Neural cell (in vitro differentiated cells): ENCODE data around the gene LAG3. TPM values are rescaled to one million over a fixed set of nuclear protein-coding genes. Genes with fewer than 3 reads are reported as not detected.
A peak's percentile ranks its signal among the peaks of the same experiment; 100 is the strongest.

ENCODE experiments used
- H2AFZ ChIP-seq: fragments of 200-600, 300-800 bp; sonication (generic), shearing (Covaris generic); 2 replicates; pipeline ENCODE4 v1.6.0; 2014; ENCODE audit warnings: low read depth, mild to moderate bottlenecking, antibody characterized with exemption, low read length, moderate library complexity
- H3F3A ChIP-seq: fragments of 200-600 bp; shearing (Covaris generic); 2 replicates; pipeline ENCODE4 v1.6.1; 2016; ENCODE audit warnings: mild to moderate bottlenecking, moderate library complexity, mixed read lengths, antibody characterized with exemption, low read length; ENCODE audit not compliant: insufficient read depth, poor library complexity, severe bottlenecking
- H3K27ac ChIP-seq: fragments of 200-600, 300-800 bp; sonication (generic), shearing (Covaris generic); 2 replicates; pipeline ENCODE4 v1.5.1; 2014; ENCODE audit warnings: mild to moderate bottlenecking, low read length, moderate library complexity
- H3K27me3 ChIP-seq: fragments of 300-800, 200-600 bp; sonication (generic), shearing (Covaris generic); 2 replicates; pipeline ENCODE4 v1.6.0; 2014; ENCODE audit warnings: mild to moderate bottlenecking, low read depth, low read length, moderate library complexity; ENCODE audit not compliant: insufficient read depth
- H3K36me3 ChIP-seq: fragments of 300-800, 200-600 bp; sonication (generic), shearing (Covaris generic); 2 replicates; pipeline ENCODE4 v1.5.1; 2014; ENCODE audit warnings: mild to moderate bottlenecking, antibody characterized with exemption, low read length, moderate library complexity; ENCODE audit not compliant: insufficient read depth
- H3K4me2 ChIP-seq: fragments of 300-800, 200-600 bp; sonication (generic), shearing (Covaris generic); 2 replicates; pipeline ENCODE4 v1.6.0; 2014; ENCODE audit warnings: mild to moderate bottlenecking, low read length
- H3K4me3 ChIP-seq: fragments of 300-800, 200-600 bp; sonication (generic), shearing (Covaris generic); 2 replicates; pipeline ENCODE4 v1.5.1; 2014; ENCODE audit warnings: mild to moderate bottlenecking, low read length, moderate library complexity
- H3K79me2 ChIP-seq: fragments of 200-600 bp; shearing (Covaris generic); replicated peaks from 2 replicates; pipeline ENCODE4 v1.6.0; 2014; ENCODE audit warnings: mild to moderate bottlenecking, low read length, moderate library complexity; ENCODE audit not compliant: insufficient read depth
- H3K9ac ChIP-seq: fragments of 300-800, 200-600 bp; sonication (generic), shearing (Covaris generic); 2 replicates; pipeline ENCODE4 v1.6.1; 2016; ENCODE audit warnings: mild to moderate bottlenecking, low read length, mixed read lengths
- H3K9me2 ChIP-seq: fragments of 200-600 bp; shearing (Covaris generic); 2 replicates; pipeline ENCODE4 v1.6.1; 2016; ENCODE audit warnings: mild to moderate bottlenecking, low read length, mixed read lengths; ENCODE audit not compliant: insufficient read depth
- H3K9me3 ChIP-seq: fragments of 200-600, 300-800 bp; sonication (generic), shearing (Covaris generic); 2 replicates; pipeline ENCODE4 v1.6.1; 2016; ENCODE audit warnings: mild to moderate bottlenecking, mixed run types, low read length, moderate library complexity, mixed read lengths
- H4K20me1 ChIP-seq: fragments of 200-600 bp; shearing (Covaris generic); 2 replicates; pipeline ENCODE4 v1.6.1; 2016; ENCODE audit warnings: mild to moderate bottlenecking, mixed run types; ENCODE audit not compliant: insufficient read depth
- EP300 ChIP-seq: fragments of 450-650 bp; conservative IDR thresholded peaks from 2 replicates; pipeline ENCODE4 v1.6.1; 2014; ENCODE audit warnings: antibody characterized with exemption, mild to moderate bottlenecking, moderate library complexity; ENCODE audit not compliant: poor library complexity, severe bottlenecking
- EZH2 ChIP-seq: fragments of 200-600, 300-800 bp; shearing (Covaris generic), sonication (generic); IDR thresholded peaks from 2 replicates; pipeline ENCODE4 v1.6.1; 2014; ENCODE audit warnings: antibody characterized with exemption, low read length, borderline replicate concordance, mild to moderate bottlenecking; ENCODE audit not compliant: insufficient read depth, poor library complexity, severe bottlenecking
- MXI1 ChIP-seq: fragments of 450-650 bp; conservative IDR thresholded peaks from 2 replicates; pipeline ENCODE4 v1.6.1; 2014; ENCODE audit warnings: antibody characterized with exemption, mild to moderate bottlenecking; ENCODE audit not compliant: poor library complexity, severe bottlenecking
- POLR2AphosphoS5 ChIP-seq: IDR thresholded peaks from 2 replicates; pipeline ENCODE4 v1.6.1; 2012
- RAD21 ChIP-seq: fragments of 450-650 bp; conservative IDR thresholded peaks from 2 replicates; pipeline ENCODE4 v1.6.1; 2014; ENCODE audit warnings: antibody characterized with exemption, mild to moderate bottlenecking, moderate library complexity
- SMC3 ChIP-seq: fragments of 450-650 bp; conservative IDR thresholded peaks from 2 replicates; pipeline ENCODE4 v1.6.1; 2014; ENCODE audit warnings: antibody characterized with exemption, mild to moderate bottlenecking, moderate library complexity; ENCODE audit not compliant: poor library complexity
- TAF1 ChIP-seq: IDR thresholded peaks from 2 replicates; pipeline ENCODE4 v1.6.1; 2012; ENCODE audit warnings: low read depth
- polyA plus RNA-seq: library from polyadenylated mRNA; depleted of rRNA; stranded (reverse); fragments of >200 nt; gene quantifications from 2 replicates; pipeline ENCODE4 v1.2.3, GENCODE V29; 2014
- TF ChIP-seq, protein P1 (sequence below): fragments of 450-650 bp; IDR thresholded peaks from 2 replicates; pipeline ENCODE4 v1.5.1; 2014; ENCODE audit warnings: antibody characterized with exemption, mild to moderate bottlenecking, moderate library complexity; ENCODE audit not compliant: poor library complexity, severe bottlenecking
- TF ChIP-seq, protein P2 (sequence below): IDR thresholded peaks from 2 replicates; pipeline ENCODE4 v1.6.1; 2012; ENCODE audit warnings: borderline replicate concordance

Gene LAG3
- polyA plus RNA-seq, 1 donor from 2014 or later: 1.4 TPM

DNA sequence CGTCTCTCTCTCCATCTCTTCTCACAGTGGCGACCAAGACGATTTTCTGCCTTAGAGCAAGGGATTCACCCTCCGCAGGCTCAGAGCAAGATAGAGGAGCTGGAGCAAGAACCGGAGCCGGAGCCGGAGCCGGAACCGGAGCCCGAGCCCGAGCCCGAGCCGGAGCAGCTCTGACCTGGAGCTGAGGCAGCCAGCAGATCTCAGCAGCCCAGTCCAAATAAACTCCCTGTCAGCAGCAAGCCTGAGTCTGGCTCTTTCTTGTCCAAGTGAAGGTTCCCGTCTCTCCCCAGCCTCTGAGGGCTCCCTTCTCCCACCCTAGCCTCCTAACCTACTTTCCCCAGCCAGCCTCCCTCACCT is 5.9 kb downstream of the LAG3 start:
- no peak overlapping the region for H2AFZ ChIP-seq
- peaks cover 3% of the 10 kb centered on the region for H3K36me3 ChIP-seq
- H3K9ac ChIP-seq: peak overlapping the region; percentile 62
- peak overlapping the region; percentile 55 for H3K4me3 ChIP-seq
- H4K20me1 ChIP-seq: no peaks in the 10 kb centered on the region
- no peaks in the 10 kb centered on the region for H3K9me3 ChIP-seq
- peak overlapping the region; percentile 79 for H3K27ac ChIP-seq
- no peak for TF ChIP-seq RAD21
- TF ChIP-seq, protein P1, sequence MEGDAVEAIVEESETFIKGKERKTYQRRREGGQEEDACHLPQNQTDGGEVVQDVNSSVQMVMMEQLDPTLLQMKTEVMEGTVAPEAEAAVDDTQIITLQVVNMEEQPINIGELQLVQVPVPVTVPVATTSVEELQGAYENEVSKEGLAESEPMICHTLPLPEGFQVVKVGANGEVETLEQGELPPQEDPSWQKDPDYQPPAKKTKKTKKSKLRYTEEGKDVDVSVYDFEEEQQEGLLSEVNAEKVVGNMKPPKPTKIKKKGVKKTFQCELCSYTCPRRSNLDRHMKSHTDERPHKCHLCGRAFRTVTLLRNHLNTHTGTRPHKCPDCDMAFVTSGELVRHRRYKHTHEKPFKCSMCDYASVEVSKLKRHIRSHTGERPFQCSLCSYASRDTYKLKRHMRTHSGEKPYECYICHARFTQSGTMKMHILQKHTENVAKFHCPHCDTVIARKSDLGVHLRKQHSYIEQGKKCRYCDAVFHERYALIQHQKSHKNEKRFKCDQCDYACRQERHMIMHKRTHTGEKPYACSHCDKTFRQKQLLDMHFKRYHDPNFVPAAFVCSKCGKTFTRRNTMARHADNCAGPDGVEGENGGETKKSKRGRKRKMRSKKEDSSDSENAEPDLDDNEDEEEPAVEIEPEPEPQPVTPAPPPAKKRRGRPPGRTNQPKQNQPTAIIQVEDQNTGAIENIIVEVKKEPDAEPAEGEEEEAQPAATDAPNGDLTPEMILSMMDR: no peak
- H3F3A ChIP-seq: no peaks in the 10 kb centered on the region
- H3K79me2 ChIP-seq: no peaks in the 10 kb centered on the region
- H3K9me2 ChIP-seq: no peaks in the 10 kb centered on the region
- H3K4me2 ChIP-seq: peak overlapping the region; percentile 6
- H3K27me3 ChIP-seq: no peaks in the 10 kb centered on the region

DNA sequence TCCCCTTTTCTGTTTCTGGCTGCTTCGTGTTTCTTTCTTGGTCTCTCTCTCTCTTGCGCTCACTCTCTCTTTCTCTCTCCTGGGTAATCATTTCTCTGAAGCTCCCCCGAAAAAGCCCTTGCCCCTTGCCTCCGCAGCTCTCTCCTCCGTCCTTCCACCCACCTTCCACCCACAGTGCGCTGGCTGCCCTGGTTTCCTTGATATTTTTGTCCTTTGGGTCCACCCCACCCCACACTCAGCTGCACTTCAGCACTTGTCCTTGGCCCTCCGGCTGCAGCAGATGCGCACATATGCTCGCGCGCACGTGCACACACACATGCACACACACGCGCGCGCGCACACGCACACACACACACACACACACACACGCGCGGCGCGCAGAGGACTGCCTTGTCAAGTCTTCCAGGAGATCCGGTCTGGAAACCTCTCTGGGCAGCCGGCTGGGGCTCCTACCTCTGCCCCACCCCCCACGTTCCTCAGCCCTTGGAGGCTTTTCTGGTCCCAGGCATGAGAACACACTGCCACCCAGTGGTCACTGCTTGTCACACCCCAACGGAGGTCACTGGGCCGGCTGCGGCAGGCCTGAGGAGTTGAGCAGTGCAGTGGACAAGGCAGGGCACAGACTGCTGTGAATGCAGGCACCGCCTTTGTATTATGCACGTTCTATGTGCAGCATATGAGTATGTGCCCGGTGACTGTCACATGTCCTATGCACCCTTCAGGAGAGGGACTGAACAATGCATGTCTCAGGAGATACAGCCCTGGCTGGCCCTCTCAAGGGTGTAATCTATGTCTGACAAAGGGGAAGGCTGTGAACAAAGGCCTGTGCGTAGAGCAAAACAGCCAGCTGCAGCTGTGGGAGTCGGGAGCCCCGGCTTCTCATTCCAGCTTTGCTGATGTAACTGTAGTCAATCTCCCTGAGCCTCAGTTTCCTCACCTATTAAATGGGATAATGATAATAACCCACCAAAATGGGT is 6.5 kb downstream of the LAG3 start:
- no peaks in the 10 kb centered on the region for H3K27me3 ChIP-seq
- H4K20me1 ChIP-seq: no peaks in the 10 kb centered on the region
- no peaks in the 10 kb centered on the region for H3K9me2 ChIP-seq
- peak overlapping the region; percentile 6 for H3K4me2 ChIP-seq
- peak overlapping the region; percentile 79 for H3K27ac ChIP-seq
- TF ChIP-seq, protein P1: peak; percentile 99
- TF ChIP-seq POLR2AphosphoS5 (no peak), RAD21 (peak; percentile 98), EZH2 (no peak), MXI1 (peak; percentile 91), SMC3 (peak; percentile 98), EP300 (peak; percentile 73), TAF1 (peak; percentile 51)
- TF ChIP-seq, protein P2, sequence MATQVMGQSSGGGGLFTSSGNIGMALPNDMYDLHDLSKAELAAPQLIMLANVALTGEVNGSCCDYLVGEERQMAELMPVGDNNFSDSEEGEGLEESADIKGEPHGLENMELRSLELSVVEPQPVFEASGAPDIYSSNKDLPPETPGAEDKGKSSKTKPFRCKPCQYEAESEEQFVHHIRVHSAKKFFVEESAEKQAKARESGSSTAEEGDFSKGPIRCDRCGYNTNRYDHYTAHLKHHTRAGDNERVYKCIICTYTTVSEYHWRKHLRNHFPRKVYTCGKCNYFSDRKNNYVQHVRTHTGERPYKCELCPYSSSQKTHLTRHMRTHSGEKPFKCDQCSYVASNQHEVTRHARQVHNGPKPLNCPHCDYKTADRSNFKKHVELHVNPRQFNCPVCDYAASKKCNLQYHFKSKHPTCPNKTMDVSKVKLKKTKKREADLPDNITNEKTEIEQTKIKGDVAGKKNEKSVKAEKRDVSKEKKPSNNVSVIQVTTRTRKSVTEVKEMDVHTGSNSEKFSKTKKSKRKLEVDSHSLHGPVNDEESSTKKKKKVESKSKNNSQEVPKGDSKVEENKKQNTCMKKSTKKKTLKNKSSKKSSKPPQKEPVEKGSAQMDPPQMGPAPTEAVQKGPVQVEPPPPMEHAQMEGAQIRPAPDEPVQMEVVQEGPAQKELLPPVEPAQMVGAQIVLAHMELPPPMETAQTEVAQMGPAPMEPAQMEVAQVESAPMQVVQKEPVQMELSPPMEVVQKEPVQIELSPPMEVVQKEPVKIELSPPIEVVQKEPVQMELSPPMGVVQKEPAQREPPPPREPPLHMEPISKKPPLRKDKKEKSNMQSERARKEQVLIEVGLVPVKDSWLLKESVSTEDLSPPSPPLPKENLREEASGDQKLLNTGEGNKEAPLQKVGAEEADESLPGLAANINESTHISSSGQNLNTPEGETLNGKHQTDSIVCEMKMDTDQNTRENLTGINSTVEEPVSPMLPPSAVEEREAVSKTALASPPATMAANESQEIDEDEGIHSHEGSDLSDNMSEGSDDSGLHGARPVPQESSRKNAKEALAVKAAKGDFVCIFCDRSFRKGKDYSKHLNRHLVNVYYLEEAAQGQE: peak; percentile 53
- peak overlapping the region; percentile 62 for H3K9ac ChIP-seq
- peak overlapping the region; percentile 55 for H3K4me3 ChIP-seq
- peaks cover 3% of the 10 kb centered on the region for H3K36me3 ChIP-seq
- no peak overlapping the region for H2AFZ ChIP-seq
- H3K9me3 ChIP-seq: no peaks in the 10 kb centered on the region
- no peaks in the 10 kb centered on the region for H3F3A ChIP-seq
- H3K79me2 ChIP-seq: no peaks in the 10 kb centered on the region
